K562 (cell line): Measurements from ENCODE around the gene SPATA2L. TPM values are rescaled to one million over a fixed set of nuclear protein-coding genes. Genes with fewer than 3 reads are reported as not detected.
A peak's percentile ranks its signal among the peaks of the same experiment; 100 is the strongest.

ENCODE experiments used
- ATAC-seq: fragments of 200-7000 bp; cut with Tn5 transposase; 3 replicates; pipeline ENCODE4 v1.9.1; 2020; ENCODE audit warnings: moderate library complexity
- BruUV-seq: library from RNA; stranded (reverse); fragments of 400-500 nt; replicated peaks from 2 replicates; lab custom pipeline; 2021; lab: Mats Ljungman, UMichigan
- CTCF ChIA-PET: fragments of 300-600 bp; formaldehyde crosslinking; extraction: SDS; loops from one replicate; lab custom pipeline; 2021; ENCODE audit warnings: low intra/inter-chr PET ratio; lab: Yijun Ruan, JAX
- POLR2A ChIA-PET: fragments of 300-600, 350-650 bp; sonication (Branson Sonifier 250); formaldehyde crosslinking; extraction: SDS; loops from one replicate; lab custom pipeline; 2021; ENCODE audit warnings: antibody characterized with exemption, inconsistent platforms; lab: Yijun Ruan, JAX
- DNase-seq, 4 experiments: peaks; one replicate each; pipeline versions ENCODE4 v3.0.0 to v3.0.0-alpha.2; 2011 to 2018; ENCODE audit warnings: low spot score in 3 of 4, mixed read lengths in 3 of 4; ENCODE audit errors: extremely low read depth in 1 of 4
- FAIRE-seq: peaks from 2 replicates; lab custom pipeline; 2011; peaks lifted over from hg19 to GRCh38; lab: Jason Lieb, UNC
- H2AFZ ChIP-seq: 2 replicates; pipeline ENCODE4 v1.6.0; 2011; ENCODE audit warnings: low read depth, low read length, control low read depth, inconsistent platforms
- H3K27ac ChIP-seq: fragments of 200-600 bp; 3 replicates; pipeline ENCODE4 v1.8.0; 2011; ENCODE audit warnings: low read depth, mild to moderate bottlenecking, control low read depth, inconsistent platforms, low read length, moderate library complexity, mixed read lengths; ENCODE audit errors: extremely low read depth
- H3K27me3 ChIP-seq, 2 experiments: fragments of 300-600 bp in 1 of 2; 2 replicates in 1 of 2; 3 replicates in 1 of 2; pipeline versions ENCODE4 v1.6.0 to v1.8.0; 2011; ENCODE audit warnings: inconsistent platforms in 2 of 2, low read length in 2 of 2, mild to moderate bottlenecking in 1 of 2, mixed read lengths in 1 of 2, moderate library complexity in 1 of 2; ENCODE audit not compliant: control insufficient read depth in 2 of 2, insufficient read depth in 2 of 2
- H3K36me3 ChIP-seq: fragments of 300-600 bp; 3 replicates; pipeline ENCODE4 v1.8.0; 2011; ENCODE audit warnings: mild to moderate bottlenecking, low read length, inconsistent platforms; ENCODE audit not compliant: control insufficient read depth, insufficient read depth
- H3K4me1 ChIP-seq, 2 experiments: fragments of 200-600 bp in 1 of 2; replicated peaks in 1 of 2; 2 replicates in 1 of 2; 3 replicates in 1 of 2; pipeline versions ENCODE4 v1.5.1 to v1.8.0; 2011; ENCODE audit warnings: inconsistent platforms in 2 of 2, low read length in 2 of 2, mild to moderate bottlenecking in 1 of 2, mixed read lengths in 1 of 2, moderate library complexity in 1 of 2; ENCODE audit not compliant: control insufficient read depth in 2 of 2, insufficient read depth in 2 of 2
- H3K4me2 ChIP-seq: 2 replicates; pipeline ENCODE4 v1.6.1; 2011; ENCODE audit warnings: low read length, control low read depth, inconsistent platforms, mixed read lengths; ENCODE audit not compliant: insufficient read depth
- H3K4me3 ChIP-seq: fragments of 200-600 bp; sonication (generic), shearing (Covaris generic); 2 replicates; pipeline ENCODE4 v1.5.1; 2016; ENCODE audit warnings: control low read depth, inconsistent platforms
- H3K79me2 ChIP-seq: fragments of 200-600 bp; 3 replicates; pipeline ENCODE4 v1.8.0; 2011; ENCODE audit warnings: low read length, inconsistent platforms; ENCODE audit not compliant: control insufficient read depth, insufficient read depth
- H3K9ac ChIP-seq, 2 experiments: 2 replicates each; pipeline versions ENCODE4 v1.6.0 to v1.6.1; 2011; ENCODE audit warnings: low read depth in 2 of 2, low read length in 2 of 2, control low read depth in 1 of 2, inconsistent platforms in 1 of 2, mild to moderate bottlenecking in 1 of 2, mixed read lengths in 1 of 2; ENCODE audit not compliant: insufficient read depth in 1 of 2
- H3K9me1 ChIP-seq: one replicate; pipeline ENCODE4 v1.6.0; 2011; ENCODE audit warnings: inconsistent platforms, mild to moderate bottlenecking, low read length, moderate library complexity; ENCODE audit not compliant: control insufficient read depth, insufficient read depth
- H3K9me3 ChIP-seq: replicated peaks from 2 replicates; pipeline ENCODE4 v1.5.1; 2011; ENCODE audit warnings: low read depth, low read length, inconsistent platforms; ENCODE audit not compliant: control insufficient read depth, insufficient read depth
- H4K20me1 ChIP-seq: replicated peaks from 2 replicates; pipeline ENCODE4 v1.6.1; 2011; ENCODE audit warnings: low read length, inconsistent platforms, mixed read lengths; ENCODE audit not compliant: control insufficient read depth, insufficient read depth
- BRF1 ChIP-seq: IDR thresholded peaks from 3 replicates; pipeline ENCODE4 v1.6.1; 2011; ENCODE audit warnings: borderline replicate concordance, mild to moderate bottlenecking; ENCODE audit not compliant: insufficient read length; ENCODE audit errors: extremely low read depth
- KDM5B ChIP-seq: fragments of 200-600 bp; sonication (generic); IDR thresholded peaks from 2 replicates; pipeline ENCODE4 v1.6.1; 2012; ENCODE audit warnings: low read depth, mild to moderate bottlenecking, moderate library complexity, low read length, control low read depth, inconsistent platforms; ENCODE audit not compliant: insufficient replicate concordance
- LARP7 ChIP-seq: fragments of 450-650 bp; IDR thresholded peaks from 2 replicates; pipeline ENCODE4 v1.6.1; 2016
- NCOA4 ChIP-seq: fragments of 450-650 bp; IDR thresholded peaks from 2 replicates; pipeline ENCODE4 v1.6.1; 2018; ENCODE audit warnings: mild to moderate bottlenecking; ENCODE audit not compliant: partially characterized antibody
- NR1H2 ChIP-seq: sonication (generic); formaldehyde crosslinking; IDR thresholded peaks from 2 replicates; pipeline ENCODE4 v1.4.0; 2020; ENCODE audit warnings: mild to moderate bottlenecking, missing genetic modification reagents
- RAD21 ChIP-seq, 2 experiments: fragments of 250-450 bp in 1 of 2; fragments of 450-650 bp in 1 of 2; sonication (Bioruptor Pico) in 1 of 2; formaldehyde crosslinking in 1 of 2; IDR thresholded peaks in 1 of 2; conservative IDR thresholded peaks in 1 of 2; 2 replicates each; pipeline versions ENCODE4 v1.4.0 to v1.8.0; 2020 to 2022; ENCODE audit warnings: mild to moderate bottlenecking in 2 of 2, moderate library complexity in 1 of 2
- TBP ChIP-seq: optimal IDR thresholded peaks from 2 replicates; pipeline ENCODE3; 2011; ENCODE audit warnings: low read depth, low read length, improper control_type of control experiment
- ZNF707 ChIP-seq: fragments of 250-450 bp; sonication (Bioruptor Pico); conservative IDR thresholded peaks from 2 replicates; pipeline ENCODE4 v1.8.0; 2022; ENCODE audit warnings: inconsistent platforms, mild to moderate bottlenecking, moderate library complexity
- ZNF76 ChIP-seq: fragments of 250-450 bp; sonication (Bioruptor Pico); IDR thresholded peaks from 2 replicates; pipeline ENCODE4 v1.4.0; 2020; ENCODE audit warnings: mild to moderate bottlenecking, moderate library complexity, borderline replicate concordance
- WGBS: fragments of 100-300 bp; shearing (Covaris generic); methylation state at CpG from one replicate; pipeline ENCODE4 v1.1.6; 2016; ENCODE audit warnings: low coverage, mixed read lengths; ENCODE audit not compliant: insufficient coverage; ENCODE audit errors: missing lambda C conversion rate; 5-methylcytosine and 5-hydroxymethylcytosine counted together
- in situ Hi-C: fragments of 300-500 bp; cut with MboI; formaldehyde crosslinking; loops from 4 replicates; pipeline ENCODE4 v1.15.0; 2018; ENCODE audit warnings: inconsistent platforms, mixed read lengths
- intact Hi-C: fragments of 100-400 bp; cut with micrococcal nuclease; formaldehyde crosslinking; loops from 2 replicates; pipeline ENCODE4 v1.14.2; 2022
- polyA plus RNA-seq, 8 experiments: library from polyadenylated mRNA; depleted of rRNA in 4 of 8; stranded (reverse) in 5 of 8; unstranded in 3 of 8; fragments of >200 nt; fragmentation: Nextera tagmentation in 2 of 8; fragmentation: Illumina TruSeq in 1 of 8; extraction: Ambion mirVana in 2 of 8; extraction: Trizol in 1 of 8; gene quantifications; 2 replicates each; pipeline versions ENCODE4 v1.2.1 to v1.2.3, GENCODE V29; 2011 to 2014; ENCODE audit warnings: inconsistent platforms in 1 of 8, missing spikeins in 1 of 8
- total RNA-seq, 7 experiments: library from RNA; depleted of rRNA in 6 of 7; stranded (reverse); fragments of >200 nt in 6 of 7; fragmentation: Illumina TruSeq in 2 of 7; extraction: Trizol in 2 of 7; gene quantifications; 2 replicates each; pipeline versions ENCODE4 v1.2.1 to v1.2.3, GENCODE V29; 2011 to 2021; ENCODE audit warnings: low replicate concordance in 1 of 7
- TF ChIP-seq, protein P1 (sequence below): fragments of 450-650 bp; IDR thresholded peaks from 2 replicates; pipeline ENCODE4 v1.6.1; 2017; ENCODE audit warnings: antibody characterized with exemption, mild to moderate bottlenecking

Gene SPATA2L
- total and polyA plus RNA-seq, 9 of the 15 experiments (the other 6 are each of a cell fraction or from before 2014, with no cell fraction given), result 0.13 to 19.2 (median 4.8) TPM; not detected in 1

DNA sequence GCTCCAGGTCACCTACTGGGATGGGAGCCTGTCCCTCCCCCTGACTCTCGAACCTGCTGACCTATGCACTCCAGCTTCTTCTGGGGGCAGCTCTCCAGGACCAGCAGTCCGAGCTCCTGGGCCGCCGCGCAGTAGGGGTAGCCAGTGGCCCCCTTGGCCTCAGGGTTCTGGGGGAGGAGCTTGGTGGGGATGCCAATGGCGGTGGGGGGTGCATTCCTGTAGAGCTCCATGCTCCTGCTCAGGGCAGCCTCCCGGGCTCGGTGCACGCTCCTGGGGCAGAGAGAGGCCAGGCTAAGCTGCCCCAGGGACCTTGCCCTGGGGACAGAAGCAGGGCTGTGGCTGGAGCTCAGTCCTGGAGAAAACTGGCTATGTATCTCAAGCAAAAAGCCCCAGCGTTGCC lies 7.7 kb upstream of the SPATA2L start:
- ChIA-PET CTCF (no interaction called here), POLR2A (interaction anchor here (0.5 to 4.5 kb wide), 3 partner anchors 9 to 25 kb away, joined by 3 to 45 read pairs (median 3); partner anchors contain the start of gene VPS9D1)
- Histone ChIP-seq H3K4me3 (no peak overlapping the region), H2AFZ (no peak overlapping the region), H3K9me1 (no peaks in the 10 kb centered on the region), H3K9me3 (no peaks in the 10 kb centered on the region), H3K4me2 (no peak overlapping the region)
- no peak for DNase-seq
- in situ Hi-C loops (no loop called here), intact Hi-C loops (loop anchor here (5.0 kb wide), 1 partner anchor 43 kb away; no protein-coding TSS in a partner anchor)
- TF ChIP-seq KDM5B (peak; percentile 2), NR1H2 (CRISPR knock-in tag) (no peak)
- TF ChIP-seq, all 486 proteins: peak for 1
- Histone ChIP-seq H3K9ac (peak overlapping the region in 1 of 2 experiments; percentile 88; a peak in 2 of 4 replicates), H3K27me3 (no peaks in the 10 kb centered on the region), H4K20me1 (no peaks in the 10 kb centered on the region), H3K4me1 (peaks cover 18 to 81% of the 10 kb centered on the region in 2 experiments; a peak in 4 of 5 replicates), H3K79me2 (peaks cover 23% of the 10 kb centered on the region), H3K27ac (no peak overlapping the region), H3K36me3 (peaks cover 12% of the 10 kb centered on the region; the same call in 2 of the 3 replicates)
- ATAC-seq (no peak), FAIRE-seq (no peak)
- no TSS peak for BruUV-seq
- 78% methylated on average over 8 of the region's 10 CpGs for WGBS

DNA sequence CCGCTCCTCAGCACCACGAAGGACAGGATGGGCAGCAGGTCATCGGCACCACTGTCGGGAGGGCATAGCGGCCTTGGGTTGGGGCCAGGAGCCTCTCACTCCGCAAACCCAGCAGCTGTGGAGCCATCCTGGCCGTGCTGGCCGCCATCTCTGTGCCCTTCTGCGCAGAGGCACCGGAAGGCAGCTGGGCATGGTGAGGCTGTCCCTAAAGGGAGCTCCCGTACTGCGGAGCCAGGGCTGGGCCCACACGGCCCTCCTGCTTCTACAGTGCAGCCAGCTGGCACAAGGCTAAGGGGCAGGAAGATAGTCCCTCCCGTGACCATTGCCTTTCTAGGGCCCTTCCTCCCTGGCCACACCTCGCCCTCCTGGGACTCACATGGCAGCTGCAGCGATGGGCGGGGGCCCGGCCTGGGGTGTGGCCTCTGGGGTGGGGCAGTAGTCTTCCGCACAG lies 7.0 kb upstream of the SPATA2L start:
- Histone ChIP-seq H3K9me1 (no peaks in the 10 kb centered on the region), H3K36me3 (peaks cover 7% of the 10 kb centered on the region; the same call in 1 of the 3 replicates), H3K79me2 (peaks cover 18% of the 10 kb centered on the region), H3K9ac (peak overlapping the region in 1 of 2 experiments; percentile 85; a peak in 2 of 4 replicates), H3K4me1 (peaks cover 18 to 81% of the 10 kb centered on the region in 2 experiments; a peak in 4 of 5 replicates), H3K4me3 (no peak overlapping the region), H2AFZ (no peak overlapping the region), H3K27me3 (no peaks in the 10 kb centered on the region), H3K9me3 (no peaks in the 10 kb centered on the region), H3K27ac (no peak overlapping the region), H4K20me1 (no peaks in the 10 kb centered on the region), H3K4me2 (no peak overlapping the region)
- ChIA-PET CTCF (no interaction called here), POLR2A (interaction anchor here (1.0 to 4.5 kb wide), 3 partner anchors 10 to 22 kb away, joined by 3 to 45 read pairs (median 4); partner anchors contain the start of genes CDK10 and VPS9D1)
- WGBS, result 79% methylated on average over 14 of the region's 19 CpGs
- no TSS peak for BruUV-seq
- DNase-seq, result no peak
- intact Hi-C loops (loop anchor here (5.0 kb wide), 1 partner anchor 44 kb away; no protein-coding TSS in a partner anchor), in situ Hi-C loops (no loop called here)
- FAIRE-seq, result no peak
- ATAC-seq, result no peak
- TF ChIP-seq ZNF76 (CRISPR knock-in tag) (no peak), BRF1 (no peak), TBP (no peak), ZNF707 (CRISPR knock-in tag) (no peak), RAD21 (CRISPR knock-in tag; conservative IDR thresholded peaks at IDR 0.05 in 1 of 2, IDR thresholded peaks at IDR 0.05 in 1 of 2) (no peak), LARP7 (no peak), NCOA4 (no peak)
- TF ChIP-seq, protein P1, sequence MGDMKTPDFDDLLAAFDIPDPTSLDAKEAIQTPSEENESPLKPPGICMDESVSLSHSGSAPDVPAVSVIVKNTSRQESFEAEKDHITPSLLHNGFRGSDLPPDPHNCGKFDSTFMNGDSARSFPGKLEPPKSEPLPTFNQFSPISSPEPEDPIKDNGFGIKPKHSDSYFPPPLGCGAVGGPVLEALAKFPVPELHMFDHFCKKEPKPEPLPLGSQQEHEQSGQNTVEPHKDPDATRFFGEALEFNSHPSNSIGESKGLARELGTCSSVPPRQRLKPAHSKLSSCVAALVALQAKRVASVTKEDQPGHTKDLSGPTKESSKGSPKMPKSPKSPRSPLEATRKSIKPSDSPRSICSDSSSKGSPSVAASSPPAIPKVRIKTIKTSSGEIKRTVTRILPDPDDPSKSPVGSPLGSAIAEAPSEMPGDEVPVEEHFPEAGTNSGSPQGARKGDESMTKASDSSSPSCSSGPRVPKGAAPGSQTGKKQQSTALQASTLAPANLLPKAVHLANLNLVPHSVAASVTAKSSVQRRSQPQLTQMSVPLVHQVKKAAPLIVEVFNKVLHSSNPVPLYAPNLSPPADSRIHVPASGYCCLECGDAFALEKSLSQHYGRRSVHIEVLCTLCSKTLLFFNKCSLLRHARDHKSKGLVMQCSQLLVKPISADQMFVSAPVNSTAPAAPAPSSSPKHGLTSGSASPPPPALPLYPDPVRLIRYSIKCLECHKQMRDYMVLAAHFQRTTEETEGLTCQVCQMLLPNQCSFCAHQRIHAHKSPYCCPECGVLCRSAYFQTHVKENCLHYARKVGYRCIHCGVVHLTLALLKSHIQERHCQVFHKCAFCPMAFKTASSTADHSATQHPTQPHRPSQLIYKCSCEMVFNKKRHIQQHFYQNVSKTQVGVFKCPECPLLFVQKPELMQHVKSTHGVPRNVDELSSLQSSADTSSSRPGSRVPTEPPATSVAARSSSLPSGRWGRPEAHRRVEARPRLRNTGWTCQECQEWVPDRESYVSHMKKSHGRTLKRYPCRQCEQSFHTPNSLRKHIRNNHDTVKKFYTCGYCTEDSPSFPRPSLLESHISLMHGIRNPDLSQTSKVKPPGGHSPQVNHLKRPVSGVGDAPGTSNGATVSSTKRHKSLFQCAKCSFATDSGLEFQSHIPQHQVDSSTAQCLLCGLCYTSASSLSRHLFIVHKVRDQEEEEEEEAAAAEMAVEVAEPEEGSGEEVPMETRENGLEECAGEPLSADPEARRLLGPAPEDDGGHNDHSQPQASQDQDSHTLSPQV, result no peak
